ENCODE data around the gene SCAMP1. TPM values are rescaled to one million over a fixed set of nuclear protein-coding genes. Genes with fewer than 3 reads are reported as not detected.

Gene SCAMP1
- total RNA-seq, 1 experiment from 2014 or later: 43.8 TPM

DNA sequence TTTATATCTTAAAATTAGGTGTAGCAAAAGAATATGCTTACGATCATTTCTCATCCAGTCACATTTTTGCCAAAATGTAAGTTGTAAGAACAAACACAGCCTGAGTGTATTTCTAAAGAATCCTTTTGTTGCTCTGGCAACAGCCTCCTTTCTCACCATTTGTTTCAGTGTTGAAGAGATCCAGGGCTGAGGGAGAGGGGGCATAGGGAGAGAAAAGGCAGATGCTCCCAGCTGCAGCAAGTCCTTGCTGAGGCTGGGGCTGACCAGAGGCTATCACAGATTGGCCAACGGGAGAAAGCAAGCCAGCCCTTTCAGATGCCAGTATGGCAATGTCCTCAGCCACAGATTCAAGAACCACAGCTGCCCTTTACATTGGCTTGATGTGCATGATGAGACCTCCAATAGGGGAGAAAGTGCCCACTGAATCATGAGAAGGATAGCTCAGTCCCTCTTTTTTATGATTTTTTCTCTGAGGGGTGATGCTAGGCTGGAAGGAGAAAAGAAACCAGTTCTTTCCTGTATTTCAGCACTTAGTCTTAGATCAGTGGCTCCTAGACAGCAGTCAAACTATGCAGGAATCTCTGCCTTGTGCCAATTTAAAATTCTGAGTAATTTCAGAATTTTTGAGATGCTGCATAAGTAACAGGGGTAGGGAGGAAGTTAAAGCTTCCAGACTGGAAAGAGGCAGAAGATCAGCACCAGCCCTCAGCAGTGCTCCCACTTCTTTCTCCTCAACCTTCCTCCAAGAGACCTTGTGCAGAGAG, 146.0 kb downstream of the SCAMP1 start (continued):
- TF ChIP-seq, protein P1, sequence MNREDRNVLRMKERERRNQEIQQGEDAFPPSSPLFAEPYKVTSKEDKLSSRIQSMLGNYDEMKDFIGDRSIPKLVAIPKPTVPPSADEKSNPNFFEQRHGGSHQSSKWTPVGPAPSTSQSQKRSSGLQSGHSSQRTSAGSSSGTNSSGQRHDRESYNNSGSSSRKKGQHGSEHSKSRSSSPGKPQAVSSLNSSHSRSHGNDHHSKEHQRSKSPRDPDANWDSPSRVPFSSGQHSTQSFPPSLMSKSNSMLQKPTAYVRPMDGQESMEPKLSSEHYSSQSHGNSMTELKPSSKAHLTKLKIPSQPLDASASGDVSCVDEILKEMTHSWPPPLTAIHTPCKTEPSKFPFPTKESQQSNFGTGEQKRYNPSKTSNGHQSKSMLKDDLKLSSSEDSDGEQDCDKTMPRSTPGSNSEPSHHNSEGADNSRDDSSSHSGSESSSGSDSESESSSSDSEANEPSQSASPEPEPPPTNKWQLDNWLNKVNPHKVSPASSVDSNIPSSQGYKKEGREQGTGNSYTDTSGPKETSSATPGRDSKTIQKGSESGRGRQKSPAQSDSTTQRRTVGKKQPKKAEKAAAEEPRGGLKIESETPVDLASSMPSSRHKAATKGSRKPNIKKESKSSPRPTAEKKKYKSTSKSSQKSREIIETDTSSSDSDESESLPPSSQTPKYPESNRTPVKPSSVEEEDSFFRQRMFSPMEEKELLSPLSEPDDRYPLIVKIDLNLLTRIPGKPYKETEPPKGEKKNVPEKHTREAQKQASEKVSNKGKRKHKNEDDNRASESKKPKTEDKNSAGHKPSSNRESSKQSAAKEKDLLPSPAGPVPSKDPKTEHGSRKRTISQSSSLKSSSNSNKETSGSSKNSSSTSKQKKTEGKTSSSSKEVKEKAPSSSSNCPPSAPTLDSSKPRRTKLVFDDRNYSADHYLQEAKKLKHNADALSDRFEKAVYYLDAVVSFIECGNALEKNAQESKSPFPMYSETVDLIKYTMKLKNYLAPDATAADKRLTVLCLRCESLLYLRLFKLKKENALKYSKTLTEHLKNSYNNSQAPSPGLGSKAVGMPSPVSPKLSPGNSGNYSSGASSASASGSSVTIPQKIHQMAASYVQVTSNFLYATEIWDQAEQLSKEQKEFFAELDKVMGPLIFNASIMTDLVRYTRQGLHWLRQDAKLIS (CRISPR knock-in tag; IDR thresholded peaks at IDR 0.05; ENCODE audit: borderline replicate concordance): no peak
- TF ChIP-seq ZBTB21 (CRISPR knock-in tag; IDR thresholded peaks at IDR 0.05; ENCODE audit: borderline replicate concordance): no peak
- TF ChIP-seq, protein P2, sequence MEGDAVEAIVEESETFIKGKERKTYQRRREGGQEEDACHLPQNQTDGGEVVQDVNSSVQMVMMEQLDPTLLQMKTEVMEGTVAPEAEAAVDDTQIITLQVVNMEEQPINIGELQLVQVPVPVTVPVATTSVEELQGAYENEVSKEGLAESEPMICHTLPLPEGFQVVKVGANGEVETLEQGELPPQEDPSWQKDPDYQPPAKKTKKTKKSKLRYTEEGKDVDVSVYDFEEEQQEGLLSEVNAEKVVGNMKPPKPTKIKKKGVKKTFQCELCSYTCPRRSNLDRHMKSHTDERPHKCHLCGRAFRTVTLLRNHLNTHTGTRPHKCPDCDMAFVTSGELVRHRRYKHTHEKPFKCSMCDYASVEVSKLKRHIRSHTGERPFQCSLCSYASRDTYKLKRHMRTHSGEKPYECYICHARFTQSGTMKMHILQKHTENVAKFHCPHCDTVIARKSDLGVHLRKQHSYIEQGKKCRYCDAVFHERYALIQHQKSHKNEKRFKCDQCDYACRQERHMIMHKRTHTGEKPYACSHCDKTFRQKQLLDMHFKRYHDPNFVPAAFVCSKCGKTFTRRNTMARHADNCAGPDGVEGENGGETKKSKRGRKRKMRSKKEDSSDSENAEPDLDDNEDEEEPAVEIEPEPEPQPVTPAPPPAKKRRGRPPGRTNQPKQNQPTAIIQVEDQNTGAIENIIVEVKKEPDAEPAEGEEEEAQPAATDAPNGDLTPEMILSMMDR (IDR thresholded peaks at IDR 0.05): no peak

DNA sequence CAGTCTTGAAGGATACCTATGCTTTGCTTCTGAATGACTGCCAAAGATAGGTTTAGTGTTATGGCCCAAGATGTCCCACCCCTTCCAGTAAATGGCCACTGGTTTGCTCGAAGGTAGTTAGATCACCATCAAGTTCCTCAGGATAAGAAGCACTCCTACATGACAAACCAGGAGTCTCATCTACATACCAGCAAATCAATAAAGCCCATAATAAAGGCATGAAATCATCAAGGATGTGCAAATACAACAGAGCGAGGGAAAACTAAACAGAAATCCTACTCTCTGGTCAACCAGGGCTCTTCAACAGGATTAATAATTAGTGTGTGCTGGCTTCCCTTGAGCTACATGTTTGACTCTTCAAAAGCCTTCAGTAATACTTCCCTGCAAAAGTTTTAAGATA, 147.1 kb downstream of the SCAMP1 start:
- ATAC-seq (no peak), DNase-seq (ENCODE audit: low spot score) (no peak)
- Mint-ChIP-seq H3K27ac (no peak overlapping the region), H3K36me3 (no peaks in the 10 kb centered on the region), H3K4me3 (no peak overlapping the region), H3K4me1 (peaks cover 74% of the 10 kb centered on the region), H3K27me3 (ENCODE audit: low read depth) (no peaks in the 10 kb centered on the region), H3K9me3 (no peaks in the 10 kb centered on the region)
- TF ChIP-seq ZNF416 (CRISPR knock-in tag; IDR thresholded peaks at IDR 0.05) (no peak), TP53 (CRISPR knock-in tag; IDR thresholded peaks at IDR 0.05) (no peak), ATF1 (CRISPR knock-in tag; IDR thresholded peaks at IDR 0.05) (no peak), SOX15 (CRISPR knock-in tag; IDR thresholded peaks at IDR 0.05) (no peak), ESRRA (CRISPR knock-in tag; IDR thresholded peaks at IDR 0.05; ENCODE audit: borderline replicate concordance) (no peak), CBFB (CRISPR knock-in tag; IDR thresholded peaks at IDR 0.05; ENCODE audit: low read depth) (no peak), JAZF1 (CRISPR knock-in tag; IDR thresholded peaks at IDR 0.05) (no peak), FOXP1 (CRISPR knock-in tag; IDR thresholded peaks at IDR 0.05; ENCODE audit: borderline replicate concordance) (no peak), ZNF121 (CRISPR knock-in tag; IDR thresholded peaks at IDR 0.05) (no peak), ZNF219 (CRISPR knock-in tag; IDR thresholded peaks at IDR 0.05; ENCODE audit: borderline replicate concordance) (no peak), JUN (CRISPR knock-in tag; IDR thresholded peaks at IDR 0.05) (no peak)
- TF ChIP-seq, protein P3, sequence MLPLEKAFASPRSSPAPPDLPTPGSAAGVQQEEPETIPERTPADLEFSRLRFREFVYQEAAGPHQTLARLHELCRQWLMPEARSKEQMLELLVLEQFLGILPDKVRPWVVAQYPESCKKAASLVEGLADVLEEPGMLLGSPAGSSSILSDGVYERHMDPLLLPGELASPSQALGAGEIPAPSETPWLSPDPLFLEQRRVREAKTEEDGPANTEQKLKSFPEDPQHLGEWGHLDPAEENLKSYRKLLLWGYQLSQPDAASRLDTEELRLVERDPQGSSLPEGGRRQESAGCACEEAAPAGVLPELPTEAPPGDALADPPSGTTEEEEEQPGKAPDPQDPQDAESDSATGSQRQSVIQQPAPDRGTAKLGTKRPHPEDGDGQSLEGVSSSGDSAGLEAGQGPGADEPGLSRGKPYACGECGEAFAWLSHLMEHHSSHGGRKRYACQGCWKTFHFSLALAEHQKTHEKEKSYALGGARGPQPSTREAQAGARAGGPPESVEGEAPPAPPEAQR (CRISPR knock-in tag; IDR thresholded peaks at IDR 0.05): no peak
- TF ChIP-seq, protein P4, sequence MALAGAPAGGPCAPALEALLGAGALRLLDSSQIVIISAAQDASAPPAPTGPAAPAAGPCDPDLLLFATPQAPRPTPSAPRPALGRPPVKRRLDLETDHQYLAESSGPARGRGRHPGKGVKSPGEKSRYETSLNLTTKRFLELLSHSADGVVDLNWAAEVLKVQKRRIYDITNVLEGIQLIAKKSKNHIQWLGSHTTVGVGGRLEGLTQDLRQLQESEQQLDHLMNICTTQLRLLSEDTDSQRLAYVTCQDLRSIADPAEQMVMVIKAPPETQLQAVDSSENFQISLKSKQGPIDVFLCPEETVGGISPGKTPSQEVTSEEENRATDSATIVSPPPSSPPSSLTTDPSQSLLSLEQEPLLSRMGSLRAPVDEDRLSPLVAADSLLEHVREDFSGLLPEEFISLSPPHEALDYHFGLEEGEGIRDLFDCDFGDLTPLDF (CRISPR knock-in tag; IDR thresholded peaks at IDR 0.05): no peak
- TF ChIP-seq, protein P5, sequence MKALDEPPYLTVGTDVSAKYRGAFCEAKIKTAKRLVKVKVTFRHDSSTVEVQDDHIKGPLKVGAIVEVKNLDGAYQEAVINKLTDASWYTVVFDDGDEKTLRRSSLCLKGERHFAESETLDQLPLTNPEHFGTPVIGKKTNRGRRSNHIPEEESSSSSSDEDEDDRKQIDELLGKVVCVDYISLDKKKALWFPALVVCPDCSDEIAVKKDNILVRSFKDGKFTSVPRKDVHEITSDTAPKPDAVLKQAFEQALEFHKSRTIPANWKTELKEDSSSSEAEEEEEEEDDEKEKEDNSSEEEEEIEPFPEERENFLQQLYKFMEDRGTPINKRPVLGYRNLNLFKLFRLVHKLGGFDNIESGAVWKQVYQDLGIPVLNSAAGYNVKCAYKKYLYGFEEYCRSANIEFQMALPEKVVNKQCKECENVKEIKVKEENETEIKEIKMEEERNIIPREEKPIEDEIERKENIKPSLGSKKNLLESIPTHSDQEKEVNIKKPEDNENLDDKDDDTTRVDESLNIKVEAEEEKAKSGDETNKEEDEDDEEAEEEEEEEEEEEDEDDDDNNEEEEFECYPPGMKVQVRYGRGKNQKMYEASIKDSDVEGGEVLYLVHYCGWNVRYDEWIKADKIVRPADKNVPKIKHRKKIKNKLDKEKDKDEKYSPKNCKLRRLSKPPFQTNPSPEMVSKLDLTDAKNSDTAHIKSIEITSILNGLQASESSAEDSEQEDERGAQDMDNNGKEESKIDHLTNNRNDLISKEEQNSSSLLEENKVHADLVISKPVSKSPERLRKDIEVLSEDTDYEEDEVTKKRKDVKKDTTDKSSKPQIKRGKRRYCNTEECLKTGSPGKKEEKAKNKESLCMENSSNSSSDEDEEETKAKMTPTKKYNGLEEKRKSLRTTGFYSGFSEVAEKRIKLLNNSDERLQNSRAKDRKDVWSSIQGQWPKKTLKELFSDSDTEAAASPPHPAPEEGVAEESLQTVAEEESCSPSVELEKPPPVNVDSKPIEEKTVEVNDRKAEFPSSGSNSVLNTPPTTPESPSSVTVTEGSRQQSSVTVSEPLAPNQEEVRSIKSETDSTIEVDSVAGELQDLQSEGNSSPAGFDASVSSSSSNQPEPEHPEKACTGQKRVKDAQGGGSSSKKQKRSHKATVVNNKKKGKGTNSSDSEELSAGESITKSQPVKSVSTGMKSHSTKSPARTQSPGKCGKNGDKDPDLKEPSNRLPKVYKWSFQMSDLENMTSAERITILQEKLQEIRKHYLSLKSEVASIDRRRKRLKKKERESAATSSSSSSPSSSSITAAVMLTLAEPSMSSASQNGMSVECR (CRISPR knock-in tag; IDR thresholded peaks at IDR 0.05; ENCODE audit: borderline replicate concordance): no peak
- TF ChIP-seq, protein P6, sequence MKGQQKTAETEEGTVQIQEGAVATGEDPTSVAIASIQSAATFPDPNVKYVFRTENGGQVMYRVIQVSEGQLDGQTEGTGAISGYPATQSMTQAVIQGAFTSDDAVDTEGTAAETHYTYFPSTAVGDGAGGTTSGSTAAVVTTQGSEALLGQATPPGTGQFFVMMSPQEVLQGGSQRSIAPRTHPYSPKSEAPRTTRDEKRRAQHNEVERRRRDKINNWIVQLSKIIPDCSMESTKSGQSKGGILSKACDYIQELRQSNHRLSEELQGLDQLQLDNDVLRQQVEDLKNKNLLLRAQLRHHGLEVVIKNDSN (CRISPR knock-in tag; IDR thresholded peaks at IDR 0.05): no peak
- TF ChIP-seq, protein P7, sequence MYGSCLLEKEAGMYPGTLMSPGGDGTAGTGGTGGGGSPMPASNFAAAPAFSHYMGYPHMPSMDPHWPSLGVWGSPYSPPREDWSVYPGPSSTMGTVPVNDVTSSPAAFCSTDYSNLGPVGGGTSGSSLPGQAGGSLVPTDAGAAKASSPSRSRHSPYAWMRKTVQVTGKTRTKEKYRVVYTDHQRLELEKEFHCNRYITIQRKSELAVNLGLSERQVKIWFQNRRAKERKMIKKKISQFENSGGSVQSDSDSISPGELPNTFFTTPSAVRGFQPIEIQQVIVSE (CRISPR knock-in tag; IDR thresholded peaks at IDR 0.05; ENCODE audit: borderline replicate concordance): no peak
- CTCF ChIA-PET: interaction anchor here (2.0 kb wide), 1 partner anchor 392 kb away, joined by 7 read pairs; no protein-coding TSS in a partner anchor
- POLR2A ChIA-PET: no interaction called here

Measured in WTC11 (cell line).